ELR (cell line): Measurements from ENCODE around the gene RNF223.
"Not testable (repeated sequence)": the region's sequence is repeated elsewhere in the genome, so short reads cannot be mapped to it uniquely, and the experiment has no call there.

Experiments
- DNase-seq: peaks from one replicate; pipeline ENCODE4 v3.0.0-alpha.2; 2015; ENCODE audit warnings: low read depth

Gene RNF223

GRCh38 chr1:1060281-1061000, 13.7 kb downstream of the RNF223 start:
- no peak for DNase-seq

GRCh38 chr1:1059494-1060280, 14.4 kb downstream of the RNF223 start:
- DNase-seq, result peak; percentile 86

GRCh38 chr1:1058921-1059493, 15.1 kb downstream of the RNF223 start:
- peak; percentile 48 for DNase-seq

GRCh38 chr1:1058088-1058905, 15.8 kb downstream of the RNF223 start:
- DNase-seq, result no peak

- DNase-seq, result not testable (repeated sequence)
Observed at GRCh38 chr1:1057769-1058087, 16.4 kb downstream of the RNF223 start.

- DNase-seq, result no peak
Observed at GRCh38 chr1:1055841-1056736, 18.0 kb downstream of the RNF223 start.

- DNase-seq, result no peak
Observed at GRCh38 chr1:1054971-1055370, 19.1 kb downstream of the RNF223 start.

- no peak for DNase-seq
Observed at GRCh38 chr1:1054099-1054700, 19.9 kb downstream of the RNF223 start.

- DNase-seq, result no peak
Observed at GRCh38 chr1:1053682-1054081, 20.4 kb downstream of the RNF223 start.

- DNase-seq, result no peak
Observed at GRCh38 chr1:1053022-1053421, 21.1 kb downstream of the RNF223 start.

GRCh38 chr1:1052003-1052840, 21.9 kb downstream of the RNF223 start:
- no peak for DNase-seq

GRCh38 chr1:1051127-1051810, 22.8 kb downstream of the RNF223 start:
- DNase-seq, result no peak

- DNase-seq, result no peak
Observed at GRCh38 chr1:1050577-1051052, 23.5 kb downstream of the RNF223 start.

- no peak for DNase-seq
Observed at GRCh38 chr1:1049318-1050165, 24.6 kb downstream of the RNF223 start.

- DNase-seq, result no peak
Observed at GRCh38 chr1:1048765-1049164, 25.3 kb downstream of the RNF223 start.

GRCh38 chr1:1047963-1048362, 26.1 kb downstream of the RNF223 start:
- DNase-seq, result no peak

GRCh38 chr1:1047407-1047806, 26.7 kb downstream of the RNF223 start:
- DNase-seq, result no peak

GRCh38 chr1:1046767-1047166, 27.3 kb downstream of the RNF223 start:
- no peak for DNase-seq
